Activated naive CD4-positive, alpha-beta T cell treated with anti-CD3 and anti-CD28 coated beads, Interleukin-2, amount 50 U/mL, for 24 hours (primary cell): ENCODE measurements around the gene CPED1.
"Not testable (repeated sequence)": the region's sequence is repeated elsewhere in the genome, so short reads cannot be mapped to it uniquely, and the experiment has no call there.

Experiments
- H3K27ac Mint-ChIP-seq: one replicate; pipeline ENCODE4 v1.8.0; 2021; ENCODE audit warnings: mild to moderate bottlenecking, mixed read lengths
- H3K27me3 Mint-ChIP-seq: one replicate; pipeline ENCODE4 v1.8.0; 2021; ENCODE audit warnings: mixed read lengths
- H3K36me3 Mint-ChIP-seq: one replicate; pipeline ENCODE4 v1.8.0; 2021; ENCODE audit warnings: mixed read lengths
- H3K4me1 Mint-ChIP-seq: one replicate; pipeline ENCODE4 v1.8.0; 2021; ENCODE audit warnings: mixed read lengths
- H3K4me3 Mint-ChIP-seq: one replicate; pipeline ENCODE4 v1.8.0; 2021; ENCODE audit warnings: mild to moderate bottlenecking, mixed read lengths
- H3K9me3 Mint-ChIP-seq: one replicate; pipeline ENCODE4 v1.8.0; 2021; ENCODE audit warnings: mixed read lengths

The CPED1 gene

DNA sequence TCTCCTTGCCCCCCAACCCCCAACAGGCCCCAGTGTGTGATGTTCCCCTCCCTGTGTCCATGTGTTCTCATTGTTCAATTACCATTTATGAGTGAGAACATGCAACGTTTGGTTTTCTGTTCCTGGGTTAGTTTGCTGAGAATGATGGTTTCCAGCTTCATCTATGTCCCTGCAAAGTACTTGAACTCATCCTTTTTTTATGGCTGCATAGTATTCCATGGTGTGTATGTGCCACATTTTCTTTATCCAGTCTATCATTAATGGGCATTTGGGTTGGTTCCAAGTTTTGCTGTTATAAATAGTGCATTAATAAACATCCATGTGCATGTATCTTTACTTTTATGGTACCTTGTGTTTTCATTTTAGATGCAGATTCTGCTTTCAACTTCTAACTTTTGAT is 136.9 kb downstream of the CPED1 start:
- not testable (repeated sequence) for H3K9me3 Mint-ChIP-seq, H3K27ac Mint-ChIP-seq, H3K36me3 Mint-ChIP-seq, H3K4me1 Mint-ChIP-seq, H3K4me3 Mint-ChIP-seq, H3K27me3 Mint-ChIP-seq

DNA sequence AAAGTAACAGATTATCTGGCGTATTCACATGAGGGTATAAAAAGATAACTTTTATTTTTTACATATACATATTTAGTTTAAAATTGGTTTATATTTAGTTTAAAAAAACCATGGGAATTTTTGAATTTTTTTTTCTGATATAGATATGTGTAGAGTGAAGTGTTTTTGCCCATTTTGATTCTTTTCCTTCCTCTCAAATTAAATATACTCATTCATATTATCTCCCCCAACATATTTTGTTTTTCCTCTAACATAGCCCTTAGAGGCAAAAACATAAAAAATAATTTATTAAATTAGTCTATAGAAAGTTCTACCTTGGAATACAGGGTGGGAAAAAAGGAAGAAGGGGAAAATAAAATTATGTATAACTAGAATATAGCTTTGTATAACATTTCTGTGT is 137.7 kb downstream of the CPED1 start:
- no peak overlapping the region for H3K27ac Mint-ChIP-seq

DNA sequence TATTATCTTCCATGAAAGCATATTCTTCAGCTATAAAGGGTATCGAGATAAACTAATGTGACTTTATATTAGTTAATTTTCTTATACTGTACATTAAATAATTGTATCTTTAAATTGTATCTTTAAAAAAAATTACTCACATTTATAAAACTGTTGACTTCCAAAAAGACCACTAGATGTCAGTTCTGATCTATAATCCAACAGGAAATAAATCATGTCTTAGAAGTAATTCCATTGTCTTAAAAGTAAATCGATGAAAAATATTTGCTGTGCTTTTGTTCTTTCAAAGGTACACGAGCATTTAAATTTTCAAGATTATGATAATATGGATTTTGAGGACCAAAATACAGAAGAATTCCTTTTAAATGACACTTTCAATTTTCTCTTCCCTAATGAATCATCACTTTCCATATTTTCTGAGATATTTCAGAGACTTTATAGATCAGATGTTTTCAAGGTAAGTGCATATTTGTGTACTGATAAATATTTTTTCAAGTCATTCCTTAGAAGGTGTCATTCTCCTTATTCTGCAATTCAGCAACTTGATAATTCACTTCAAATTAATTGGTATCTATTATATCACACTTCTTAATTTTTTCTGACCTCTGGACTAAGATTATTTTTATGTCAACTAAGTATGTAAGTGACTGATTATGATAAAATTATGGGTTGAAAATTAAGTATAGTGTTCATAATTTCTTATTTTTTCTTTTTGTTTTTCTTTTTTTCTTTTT is 138.5 kb downstream of the CPED1 start:
- no peaks in the 10 kb centered on the region for H3K4me1 Mint-ChIP-seq
- no peaks in the 10 kb centered on the region for H3K36me3 Mint-ChIP-seq
- no peak overlapping the region for H3K4me3 Mint-ChIP-seq
- H3K27me3 Mint-ChIP-seq, result peaks cover 4% of the 10 kb centered on the region
- H3K9me3 Mint-ChIP-seq, result no peaks in the 10 kb centered on the region
- no peak overlapping the region for H3K27ac Mint-ChIP-seq

More for the DNA sequence above, 137.7 kb downstream of the CPED1 start:
- no peaks in the 10 kb centered on the region for H3K4me1 Mint-ChIP-seq
- H3K36me3 Mint-ChIP-seq, result no peaks in the 10 kb centered on the region
- H3K4me3 Mint-ChIP-seq, result no peak overlapping the region
- peaks cover 4% of the 10 kb centered on the region for H3K27me3 Mint-ChIP-seq
- no peaks in the 10 kb centered on the region for H3K9me3 Mint-ChIP-seq

DNA sequence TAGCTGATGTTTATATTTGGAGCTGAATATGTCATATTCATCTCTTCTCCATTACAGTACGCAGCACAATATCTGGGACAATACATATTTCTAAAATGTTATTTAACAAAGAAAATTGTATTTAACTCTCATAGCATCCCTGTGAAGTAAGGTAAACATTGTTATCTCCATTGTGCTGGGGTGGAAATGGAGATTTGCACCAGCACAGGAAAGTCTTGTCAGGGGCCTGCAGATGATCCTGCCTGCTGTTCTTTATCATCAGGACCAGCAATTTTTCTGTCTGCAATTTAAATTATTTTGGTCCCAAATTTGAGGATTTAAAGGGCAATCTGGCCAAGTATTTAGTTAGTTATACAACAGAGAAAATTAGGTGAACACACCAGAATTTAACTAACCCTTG is 144.4 kb downstream of the CPED1 start:
- Mint-ChIP-seq H3K36me3 (no peaks in the 10 kb centered on the region), H3K27ac (no peak overlapping the region), H3K4me1 (no peaks in the 10 kb centered on the region), H3K9me3 (no peaks in the 10 kb centered on the region), H3K27me3 (peaks cover 4% of the 10 kb centered on the region), H3K4me3 (no peak overlapping the region)

DNA sequence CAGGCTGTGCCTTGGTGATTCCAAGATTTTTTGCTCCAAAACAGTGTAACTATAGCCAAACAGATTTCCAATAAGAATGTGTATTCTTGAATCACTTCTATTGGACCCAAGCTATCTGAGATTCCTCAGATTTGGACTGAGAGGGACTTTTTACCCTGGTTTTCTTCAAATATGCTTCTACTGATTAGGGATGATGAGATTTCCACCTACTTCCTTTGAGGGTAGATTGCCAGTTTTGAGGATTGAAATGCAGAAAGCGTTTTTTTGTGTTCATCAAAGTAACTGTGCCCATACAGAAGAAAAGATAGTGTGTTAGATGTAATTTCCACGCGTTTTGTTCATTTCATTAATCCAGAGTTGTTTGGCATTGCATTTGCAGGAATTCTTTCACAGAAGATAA is 144.9 kb downstream of the CPED1 start:
- no peak overlapping the region for H3K4me3 Mint-ChIP-seq
- H3K9me3 Mint-ChIP-seq, result no peaks in the 10 kb centered on the region
- H3K27ac Mint-ChIP-seq, result no peak overlapping the region
- no peaks in the 10 kb centered on the region for H3K4me1 Mint-ChIP-seq
- H3K36me3 Mint-ChIP-seq, result no peaks in the 10 kb centered on the region
- peaks cover 4% of the 10 kb centered on the region for H3K27me3 Mint-ChIP-seq

DNA sequence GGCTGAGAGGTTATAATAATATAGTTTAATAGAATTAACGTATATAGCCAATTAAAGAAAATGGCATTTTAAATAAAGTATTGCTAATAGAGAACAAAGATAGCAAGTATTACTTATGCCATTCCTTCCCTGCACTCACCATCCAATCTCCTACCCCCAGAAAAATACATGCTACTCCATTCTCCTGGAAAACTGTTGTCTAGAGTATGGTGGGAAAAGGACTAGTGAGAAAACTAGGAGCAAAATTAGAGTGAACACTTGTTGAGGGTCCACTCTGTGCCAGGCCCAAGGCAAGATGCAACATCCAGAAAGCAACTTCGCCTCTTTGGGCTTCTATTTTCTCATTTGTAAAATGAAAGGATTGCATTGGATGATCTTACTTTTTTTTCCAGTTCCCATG is 149.1 kb downstream of the CPED1 start:
- no peak overlapping the region for H3K27ac Mint-ChIP-seq
- H3K27me3 Mint-ChIP-seq, result peaks cover 6% of the 10 kb centered on the region
- H3K4me3 Mint-ChIP-seq, result no peak overlapping the region
- no peaks in the 10 kb centered on the region for H3K4me1 Mint-ChIP-seq
- H3K36me3 Mint-ChIP-seq, result no peaks in the 10 kb centered on the region
- H3K9me3 Mint-ChIP-seq, result no peaks in the 10 kb centered on the region

DNA sequence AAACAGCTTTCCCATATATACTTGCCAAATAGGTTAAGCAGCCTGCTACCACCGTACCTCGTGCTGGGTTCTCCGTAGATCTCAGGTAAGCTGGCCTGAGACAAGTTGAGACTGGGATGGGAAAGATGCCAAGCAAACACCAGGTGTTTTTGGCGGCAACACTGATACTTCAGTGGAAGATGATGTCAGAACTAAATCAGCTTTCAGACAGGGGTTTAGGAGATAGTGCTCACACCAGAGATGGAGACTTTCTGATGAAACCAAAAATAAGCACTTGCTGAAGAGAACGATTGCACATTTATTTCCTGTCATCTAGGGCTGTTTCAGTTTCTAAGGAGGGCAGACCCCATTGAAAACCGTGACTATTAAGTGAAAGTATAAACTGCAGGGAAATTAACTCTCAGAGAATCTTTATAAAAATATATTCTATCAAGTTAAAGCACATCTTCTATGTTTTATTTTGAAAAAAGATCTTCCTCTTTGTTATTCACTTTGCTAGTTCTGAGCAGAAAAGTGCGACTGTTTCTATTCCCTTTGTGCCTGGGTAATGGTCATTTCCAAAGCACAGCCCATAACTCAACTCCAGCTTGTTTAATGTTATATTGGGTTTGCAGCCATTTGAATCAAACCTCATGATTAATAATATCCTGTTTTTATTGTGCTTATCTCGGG is 149.9 kb downstream of the CPED1 start:
- Mint-ChIP-seq H3K4me3 (peak overlapping the region; percentile 12), H3K27ac (no peak overlapping the region), H3K4me1 (no peaks in the 10 kb centered on the region), H3K9me3 (no peaks in the 10 kb centered on the region), H3K27me3 (peaks cover 6% of the 10 kb centered on the region), H3K36me3 (no peaks in the 10 kb centered on the region)

DNA sequence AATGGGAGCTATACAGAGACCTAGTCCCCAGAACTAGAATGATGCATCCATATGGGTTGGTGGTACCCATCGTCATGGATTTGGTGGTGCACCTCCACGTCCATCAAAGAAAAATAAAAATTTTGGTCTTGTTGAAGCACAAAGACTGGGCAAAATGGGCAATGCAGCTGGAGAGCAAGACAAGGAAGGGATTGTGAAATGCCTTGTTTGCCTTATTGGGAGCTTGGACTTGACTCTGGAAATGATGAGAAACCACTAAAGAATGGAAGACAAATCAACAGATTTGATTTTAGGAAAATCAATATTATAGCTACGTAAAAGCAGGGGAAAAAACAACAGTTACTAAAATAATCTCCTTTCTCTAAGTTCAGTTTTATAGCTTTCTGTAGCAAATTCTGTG is 150.9 kb downstream of the CPED1 start:
- Mint-ChIP-seq H3K4me1 (no peaks in the 10 kb centered on the region), H3K27me3 (peaks cover 2% of the 10 kb centered on the region), H3K36me3 (no peaks in the 10 kb centered on the region), H3K4me3 (no peak overlapping the region), H3K9me3 (no peaks in the 10 kb centered on the region), H3K27ac (no peak overlapping the region)

DNA sequence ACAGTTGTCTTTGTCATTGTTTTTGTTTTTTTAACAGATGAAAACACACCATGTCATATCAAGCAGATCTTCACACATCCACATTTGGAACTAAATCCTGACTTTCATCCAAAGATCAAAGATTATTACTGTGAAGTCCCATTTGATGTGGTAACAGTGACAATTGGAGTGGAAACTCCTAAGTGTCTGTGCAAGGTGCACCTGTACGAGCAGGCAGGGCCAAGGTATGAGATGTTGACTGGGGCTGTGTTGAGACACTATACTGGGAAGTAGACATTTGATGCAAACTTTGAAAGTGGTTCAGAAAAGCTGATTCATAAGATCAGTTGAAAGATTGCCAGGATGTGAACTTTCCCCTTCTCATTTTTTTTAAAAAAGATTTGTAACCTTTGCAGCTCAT is 152.3 kb downstream of the CPED1 start:
- Mint-ChIP-seq H3K27me3 (peaks cover 2% of the 10 kb centered on the region), H3K9me3 (no peaks in the 10 kb centered on the region), H3K4me3 (no peak overlapping the region), H3K4me1 (no peaks in the 10 kb centered on the region), H3K27ac (no peak overlapping the region), H3K36me3 (no peaks in the 10 kb centered on the region)

DNA sequence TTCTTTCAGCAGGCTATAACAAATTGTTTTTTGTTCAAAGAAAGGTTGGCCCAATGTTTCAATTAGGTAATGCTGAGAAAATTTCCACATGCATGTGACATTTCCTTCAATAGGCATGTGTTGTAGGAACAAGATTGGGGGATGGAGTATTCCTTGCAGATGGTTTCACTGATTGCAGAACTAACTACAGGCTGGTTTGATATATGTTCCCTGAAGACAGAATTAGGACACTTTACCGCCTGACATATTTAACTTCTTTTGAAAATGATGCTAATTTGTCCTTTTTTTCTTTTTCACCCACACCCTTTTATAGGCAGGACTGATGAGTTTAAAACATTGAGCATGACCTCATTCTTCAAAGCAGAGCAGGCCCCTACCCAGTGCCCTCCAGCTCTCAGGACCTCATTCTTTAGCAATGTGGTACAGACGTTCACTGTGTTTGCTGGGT is 163.3 kb downstream of the CPED1 start:
- peaks cover 3% of the 10 kb centered on the region for H3K27me3 Mint-ChIP-seq
- no peaks in the 10 kb centered on the region for H3K36me3 Mint-ChIP-seq
- no peak overlapping the region for H3K4me3 Mint-ChIP-seq
- H3K9me3 Mint-ChIP-seq, result no peaks in the 10 kb centered on the region
- no peak overlapping the region for H3K27ac Mint-ChIP-seq
- no peaks in the 10 kb centered on the region for H3K4me1 Mint-ChIP-seq

DNA sequence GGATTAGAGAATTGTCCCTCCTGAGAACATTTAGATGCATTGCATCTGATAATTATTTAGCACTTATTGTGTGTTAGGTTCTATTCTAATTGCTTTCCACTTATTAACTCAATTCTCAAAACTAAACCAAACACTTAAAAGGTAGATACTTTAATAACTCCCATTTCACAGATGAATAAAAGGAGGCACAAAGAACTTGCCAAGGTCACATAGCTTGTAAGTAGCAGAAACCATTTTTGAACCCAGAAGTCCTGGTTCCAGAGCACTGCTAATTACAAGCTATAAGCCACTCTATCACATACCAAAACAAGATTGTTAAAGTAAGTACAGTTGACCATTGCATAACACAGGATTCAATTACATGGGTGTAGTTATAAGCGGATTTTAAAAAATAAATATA is 164.9 kb downstream of the CPED1 start:
- H3K9me3 Mint-ChIP-seq, result no peaks in the 10 kb centered on the region
- peaks cover 2% of the 10 kb centered on the region for H3K27me3 Mint-ChIP-seq
- H3K4me1 Mint-ChIP-seq, result no peaks in the 10 kb centered on the region
- no peak overlapping the region for H3K27ac Mint-ChIP-seq
- H3K4me3 Mint-ChIP-seq, result no peak overlapping the region
- H3K36me3 Mint-ChIP-seq, result no peaks in the 10 kb centered on the region

DNA sequence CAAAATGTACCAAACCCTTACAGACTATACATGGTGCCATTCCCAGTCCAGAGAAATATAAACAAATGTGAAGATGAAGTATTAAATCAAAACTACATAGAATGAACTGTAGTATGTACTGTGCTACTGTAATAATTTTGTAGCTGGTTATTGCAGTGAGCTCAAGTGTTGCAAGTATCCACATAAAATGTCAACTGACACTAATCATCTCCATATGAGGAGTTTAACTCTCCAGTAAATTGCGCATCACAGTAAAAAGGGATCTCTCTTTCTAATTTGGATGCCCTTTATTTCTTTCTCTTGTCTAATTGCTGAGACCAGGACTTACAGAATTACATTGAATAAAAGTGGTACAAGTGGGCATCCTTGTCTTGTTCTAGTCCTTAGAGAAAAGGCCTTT is 165.5 kb downstream of the CPED1 start:
- Mint-ChIP-seq H3K4me3 (no peak overlapping the region), H3K27ac (no peak overlapping the region), H3K4me1 (no peaks in the 10 kb centered on the region), H3K9me3 (no peaks in the 10 kb centered on the region), H3K27me3 (peaks cover 2% of the 10 kb centered on the region), H3K36me3 (no peaks in the 10 kb centered on the region)

DNA sequence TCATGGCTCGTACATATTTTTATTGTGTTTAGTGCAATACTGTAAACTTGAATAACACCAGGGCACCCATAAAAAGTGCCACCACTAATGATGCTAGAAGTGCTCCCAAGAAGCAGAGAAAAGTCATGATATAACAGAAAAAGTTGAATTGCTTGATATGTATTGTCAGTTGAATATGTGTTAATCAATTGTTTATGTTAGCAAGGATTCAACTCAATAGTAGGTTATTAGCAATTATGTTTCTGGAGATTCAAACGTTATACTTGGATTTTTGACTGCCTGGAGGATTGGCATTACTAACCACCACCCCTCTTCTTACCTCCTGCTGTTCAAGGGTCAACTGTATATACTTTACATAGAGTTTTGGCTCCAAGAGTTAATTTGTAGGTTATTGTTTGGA is 168.3 kb downstream of the CPED1 start:
- no peak overlapping the region for H3K4me3 Mint-ChIP-seq

DNA sequence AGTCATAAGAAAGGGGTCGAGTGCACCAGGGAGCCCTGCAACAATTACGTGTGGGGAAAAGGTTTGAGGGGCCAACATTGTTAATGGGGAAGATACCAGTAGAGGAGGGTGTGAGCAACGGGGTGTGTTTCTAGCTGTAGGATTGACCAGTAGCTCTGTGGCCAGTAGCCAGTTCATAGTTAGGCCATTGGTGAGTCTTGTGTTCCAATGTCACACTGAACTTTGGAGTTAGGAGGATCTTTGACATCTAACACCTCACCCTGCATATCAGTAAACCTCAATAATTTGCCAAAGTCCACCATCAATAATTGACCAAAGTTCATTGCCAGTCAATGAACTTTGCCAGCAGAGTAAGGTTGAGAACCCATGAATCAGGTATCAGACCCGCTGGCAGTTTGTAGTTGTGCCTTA is 168.8 kb downstream of the CPED1 start:
- Mint-ChIP-seq H3K27ac (no peak overlapping the region), H3K9me3 (no peaks in the 10 kb centered on the region), H3K4me3 (no peak overlapping the region), H3K4me1 (no peaks in the 10 kb centered on the region), H3K36me3 (no peaks in the 10 kb centered on the region), H3K27me3 (peaks cover 8% of the 10 kb centered on the region)

More for the DNA sequence above, 168.3 kb downstream of the CPED1 start:
- Mint-ChIP-seq H3K36me3 (no peaks in the 10 kb centered on the region), H3K4me1 (no peaks in the 10 kb centered on the region), H3K9me3 (no peaks in the 10 kb centered on the region), H3K27me3 (peaks cover 8% of the 10 kb centered on the region), H3K27ac (no peak overlapping the region)

DNA sequence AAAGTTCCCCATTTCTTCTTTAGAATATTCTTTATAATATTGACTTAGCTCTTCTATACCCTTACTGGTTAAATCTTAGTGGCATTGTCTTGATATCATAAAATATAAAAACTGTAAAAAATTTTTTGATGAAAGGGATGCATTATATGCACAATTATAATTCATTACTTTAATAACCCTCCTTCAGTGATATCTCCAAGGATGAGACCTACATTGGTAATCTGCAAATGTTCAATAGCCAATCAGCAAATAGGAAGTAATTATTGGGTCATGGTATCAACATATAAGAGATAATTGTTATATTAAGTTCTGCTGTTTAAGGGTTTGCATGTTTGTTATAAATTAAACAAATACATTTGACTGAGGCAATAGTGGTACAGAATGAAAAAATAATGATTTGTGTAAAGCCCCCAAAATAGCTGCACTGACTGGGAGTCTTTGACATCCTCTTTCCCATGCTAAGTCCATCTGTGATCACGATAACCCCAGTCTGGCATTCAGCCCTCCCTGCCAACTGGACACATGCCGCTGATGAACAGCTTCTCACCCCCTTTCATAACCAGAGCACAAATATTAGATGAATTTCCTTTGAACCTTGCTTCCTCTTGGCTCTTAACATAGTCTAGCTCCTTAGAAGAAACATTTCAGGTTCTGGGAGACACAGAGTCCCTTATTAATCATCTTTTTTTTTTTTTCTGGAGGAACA is 169.5 kb downstream of the CPED1 start:
- Mint-ChIP-seq H3K27me3 (peaks cover 8% of the 10 kb centered on the region), H3K4me1 (no peaks in the 10 kb centered on the region), H3K36me3 (no peaks in the 10 kb centered on the region), H3K4me3 (no peak overlapping the region), H3K9me3 (no peaks in the 10 kb centered on the region), H3K27ac (no peak overlapping the region)

DNA sequence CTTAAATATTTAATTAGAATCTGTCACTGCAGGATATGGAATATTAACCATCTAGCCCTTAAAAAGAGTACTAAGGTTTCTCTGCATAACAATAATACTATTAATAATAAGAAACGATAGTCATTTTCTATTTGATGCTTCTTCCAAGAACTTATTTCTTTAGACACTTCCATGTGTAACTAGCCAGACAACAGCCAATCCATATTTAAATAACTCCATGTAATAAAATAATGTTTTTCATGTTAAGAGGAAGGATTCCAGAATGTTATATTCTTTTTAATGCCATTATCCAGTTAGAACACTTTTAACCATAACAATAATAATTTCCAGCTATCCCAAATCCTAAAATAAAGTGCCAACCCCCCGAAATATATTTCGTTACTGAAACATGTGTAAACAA is 170.2 kb downstream of the CPED1 start:
- H3K9me3 Mint-ChIP-seq, result no peaks in the 10 kb centered on the region
- H3K4me3 Mint-ChIP-seq, result no peak overlapping the region
- no peaks in the 10 kb centered on the region for H3K36me3 Mint-ChIP-seq
- H3K27ac Mint-ChIP-seq, result no peak overlapping the region
- peaks cover 8% of the 10 kb centered on the region for H3K27me3 Mint-ChIP-seq
- no peaks in the 10 kb centered on the region for H3K4me1 Mint-ChIP-seq
